Right lobe of liver (tissue), 4 donors: ENCODE data around the gene TENM4.

ENCODE experiments used
- POLR2A ChIP-seq: fragments of 450-650 bp; IDR thresholded peaks from one replicate; pipeline ENCODE4 v1.6.1; 2017; ENCODE audit warnings: antibody characterized with exemption, mild to moderate bottlenecking
- TF ChIP-seq, protein P1 (sequence below), 4 donors: fragments of 200-600 bp in 3 of 4; fragments of 450-650 bp in 1 of 4; IDR thresholded peaks; one replicate each; pipeline versions ENCODE4 v1.5.1 to v1.8.0; 2016 to 2022; ENCODE audit warnings: antibody characterized with exemption in 4 of 4, mild to moderate bottlenecking in 2 of 4
- donor health status: DM: no; HTN: no; CAD: no.
- donor health status: DM: no; HTN: no; CAD: no.
- donor health status: DM: no; HTN: yes; CAD: no.

DNA sequence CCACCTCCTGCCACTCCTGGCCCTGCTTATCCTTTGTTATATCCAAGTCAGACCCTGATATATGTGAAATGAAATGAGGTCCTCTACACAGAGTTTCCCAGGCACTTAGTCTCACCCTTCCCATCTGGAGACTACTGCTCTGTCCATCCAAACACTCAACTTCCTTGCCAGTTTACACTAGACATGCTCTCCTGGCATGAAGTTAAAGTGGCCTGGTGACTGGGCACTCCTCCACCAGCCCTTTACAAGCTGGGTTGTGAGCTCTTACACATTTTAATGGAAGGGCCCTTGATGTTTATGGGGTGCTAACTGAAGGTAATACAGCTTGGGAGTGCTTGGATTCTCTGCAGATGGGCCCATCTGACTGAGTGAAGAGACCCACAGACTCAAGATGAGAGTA, 650.0 kb downstream of the TENM4 start:
- TF ChIP-seq, protein P1, sequence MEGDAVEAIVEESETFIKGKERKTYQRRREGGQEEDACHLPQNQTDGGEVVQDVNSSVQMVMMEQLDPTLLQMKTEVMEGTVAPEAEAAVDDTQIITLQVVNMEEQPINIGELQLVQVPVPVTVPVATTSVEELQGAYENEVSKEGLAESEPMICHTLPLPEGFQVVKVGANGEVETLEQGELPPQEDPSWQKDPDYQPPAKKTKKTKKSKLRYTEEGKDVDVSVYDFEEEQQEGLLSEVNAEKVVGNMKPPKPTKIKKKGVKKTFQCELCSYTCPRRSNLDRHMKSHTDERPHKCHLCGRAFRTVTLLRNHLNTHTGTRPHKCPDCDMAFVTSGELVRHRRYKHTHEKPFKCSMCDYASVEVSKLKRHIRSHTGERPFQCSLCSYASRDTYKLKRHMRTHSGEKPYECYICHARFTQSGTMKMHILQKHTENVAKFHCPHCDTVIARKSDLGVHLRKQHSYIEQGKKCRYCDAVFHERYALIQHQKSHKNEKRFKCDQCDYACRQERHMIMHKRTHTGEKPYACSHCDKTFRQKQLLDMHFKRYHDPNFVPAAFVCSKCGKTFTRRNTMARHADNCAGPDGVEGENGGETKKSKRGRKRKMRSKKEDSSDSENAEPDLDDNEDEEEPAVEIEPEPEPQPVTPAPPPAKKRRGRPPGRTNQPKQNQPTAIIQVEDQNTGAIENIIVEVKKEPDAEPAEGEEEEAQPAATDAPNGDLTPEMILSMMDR (IDR thresholded peaks at IDR 0.05), result no peak
- no peak for TF ChIP-seq POLR2A
